Tongue (tissue), 2 donors: ENCODE data around the gene KRT31. TPM values are rescaled to one million over a fixed set of nuclear protein-coding genes. Genes with fewer than 3 reads are reported as not detected.
A peak's percentile ranks its signal among the peaks of the same experiment; 100 is the strongest.
"Not testable (repeated sequence)": the region's sequence is repeated elsewhere in the genome, so short reads cannot be mapped to it uniquely, and the experiment has no call there.

Experiments
- DNase-seq: peaks from one replicate; pipeline ENCODE4 v3.0.0-alpha.2; 2015
- total RNA-seq: library from RNA; depleted of rRNA; stranded (reverse); fragments of >200 nt; gene quantifications from one replicate; pipeline ENCODE4 v1.2.3, GENCODE V29; 2014

The KRT31 gene
- total RNA-seq, 1 donor from 2014 or later = 6.1 TPM

DNA sequence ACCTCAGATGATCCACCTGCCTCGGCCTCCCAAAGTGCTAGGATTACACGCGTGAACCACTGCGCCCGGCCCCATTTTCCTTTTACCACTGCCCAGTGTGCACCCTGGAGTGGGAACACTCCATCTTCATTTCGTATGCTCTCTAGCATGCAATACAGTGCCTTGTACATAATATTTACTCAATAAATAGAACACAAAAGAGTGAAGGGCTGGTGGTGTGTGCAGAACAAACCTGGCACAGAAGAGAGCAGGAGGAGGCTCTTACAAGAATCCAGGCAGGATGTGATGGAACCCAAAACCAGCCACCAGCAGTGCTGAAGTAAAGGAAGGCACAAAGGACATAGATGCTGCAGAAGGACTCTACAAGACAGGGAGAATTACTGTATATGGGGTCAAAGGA lies 19.7 kb upstream of the KRT31 start:
- no peak for DNase-seq

DNA sequence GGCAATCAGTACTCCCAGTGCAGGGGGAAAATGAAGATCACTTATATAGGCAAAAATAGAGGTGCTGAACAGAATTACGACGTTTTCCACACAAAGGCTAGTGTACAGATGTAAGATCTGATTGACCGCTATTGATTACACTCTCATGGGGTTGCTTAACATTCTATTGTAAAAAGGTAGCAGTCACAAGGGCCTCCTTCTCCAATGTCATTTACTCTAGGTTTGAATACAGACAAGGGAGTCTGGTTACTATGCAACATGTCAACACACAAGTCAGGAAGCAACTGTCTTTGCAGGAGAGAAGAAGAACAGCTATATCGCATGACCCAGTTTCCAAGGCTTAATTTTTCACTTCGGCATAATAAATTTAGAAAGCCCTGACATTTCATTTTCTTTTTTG lies 19.1 kb upstream of the KRT31 start:
- peak; percentile 52 for DNase-seq

DNA sequence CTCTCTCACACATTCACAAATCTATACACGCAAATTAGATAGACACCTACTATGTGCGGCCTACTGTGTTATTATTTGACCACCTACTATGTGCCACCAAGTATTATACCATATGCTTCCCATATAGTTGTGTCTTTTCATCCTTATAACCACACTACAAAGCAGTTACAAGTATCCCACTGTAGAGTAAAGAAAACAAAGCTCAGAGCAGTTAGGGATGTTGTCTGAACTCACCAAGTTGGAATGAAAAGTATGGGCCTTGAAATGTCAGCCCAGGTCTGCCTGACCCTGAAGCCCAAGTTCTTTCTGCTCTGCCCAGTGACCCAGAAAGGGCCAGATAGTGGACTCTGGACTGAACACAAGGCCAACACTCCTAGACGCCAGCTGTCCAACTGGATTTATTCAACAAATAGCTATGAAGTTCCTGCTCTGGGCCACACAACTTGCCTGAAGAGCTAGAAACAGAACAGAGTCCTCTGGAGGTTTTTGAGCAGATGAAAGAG lies 18.5 kb upstream of the KRT31 start:
- DNase-seq = no peak

DNA sequence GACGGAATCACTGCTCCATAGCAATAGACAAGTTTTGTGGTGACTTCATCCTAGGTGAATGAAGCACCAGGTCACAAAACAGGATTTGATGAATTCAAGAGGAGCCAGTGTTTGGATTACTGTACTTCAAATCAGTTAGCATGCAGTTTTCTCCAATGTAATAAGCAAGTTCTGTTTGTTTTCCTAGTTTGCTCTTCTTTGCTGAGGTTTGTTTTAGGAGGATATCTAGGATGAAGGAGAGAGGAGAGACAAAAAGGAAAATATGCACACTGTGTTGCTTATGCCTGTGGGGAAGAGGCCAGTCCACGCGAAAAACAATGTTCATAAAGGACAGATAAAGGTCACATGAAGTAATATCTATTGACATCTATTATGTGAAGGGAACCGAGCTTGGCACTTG lies 18.0 kb upstream of the KRT31 start:
- DNase-seq = no peak

GRCh38 chr17:41413982-41414381 lies 16.6 kb upstream of the KRT31 start:
- no peak for DNase-seq

DNA sequence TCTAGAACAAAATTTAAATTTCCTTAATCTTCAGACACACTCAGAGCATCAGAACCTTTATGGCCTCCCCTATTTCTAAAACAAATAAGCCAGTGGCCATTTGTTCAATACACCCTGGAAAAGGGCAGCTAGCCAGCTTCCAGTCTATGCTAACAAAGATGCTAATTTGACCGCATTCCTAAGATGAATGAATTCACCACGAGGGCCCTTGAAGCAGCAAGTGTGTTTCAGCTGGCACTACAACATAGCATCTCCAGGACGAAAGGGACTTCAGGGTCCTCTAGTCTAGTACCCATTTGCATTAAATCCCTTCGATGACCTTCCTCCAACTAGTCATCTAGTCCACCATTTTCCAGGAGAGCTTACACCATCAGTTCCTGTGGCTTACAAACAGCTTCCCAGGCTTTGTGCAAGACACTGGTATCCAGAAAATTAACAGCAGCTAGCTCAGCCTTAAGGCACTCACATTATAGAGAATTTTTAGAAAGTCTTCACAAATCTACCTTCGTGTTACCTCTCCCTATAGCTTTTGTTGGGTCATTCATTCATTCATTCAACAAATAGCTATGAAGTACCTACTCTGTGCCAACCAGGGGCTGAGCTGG lies 16.0 kb upstream of the KRT31 start:
- no peak for DNase-seq

- no peak for DNase-seq
Observed at GRCh38 chr17:41411072-41411840, 13.8 kb upstream of the KRT31 start.

- DNase-seq = no peak
Observed at GRCh38 chr17:41407226-41407625, 9.8 kb upstream of the KRT31 start.

GRCh38 chr17:41406205-41406604 lies 8.8 kb upstream of the KRT31 start:
- no peak for DNase-seq

- DNase-seq = peak; percentile 44
Observed at GRCh38 chr17:41404024-41404671, 6.7 kb upstream of the KRT31 start.

- no peak for DNase-seq
Observed at GRCh38 chr17:41403404-41404023, 6.1 kb upstream of the KRT31 start.

DNA sequence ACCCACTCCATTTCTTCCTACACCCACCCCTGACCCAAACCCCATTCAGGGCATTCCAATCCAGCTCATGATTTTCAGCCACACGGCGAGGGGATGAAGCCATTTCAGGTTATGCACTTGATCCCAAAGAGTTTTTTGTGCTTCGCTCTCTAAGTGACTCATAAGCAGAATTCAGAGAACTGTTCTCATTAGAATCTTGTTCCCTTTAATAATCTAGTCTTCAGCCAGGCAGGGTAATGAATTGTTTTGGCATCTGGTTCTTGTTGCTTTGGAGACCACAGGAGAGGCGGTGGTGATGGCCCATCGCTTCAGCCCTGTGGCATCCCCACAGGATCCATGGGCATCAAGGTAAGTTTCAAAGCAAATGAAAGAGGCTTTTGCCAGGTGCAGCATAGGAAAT lies 4.8 kb upstream of the KRT31 start:
- DNase-seq = no peak

GRCh38 chr17:41396340-41396739 lies 1.1 kb downstream of the KRT31 start:
- DNase-seq = no peak

DNA sequence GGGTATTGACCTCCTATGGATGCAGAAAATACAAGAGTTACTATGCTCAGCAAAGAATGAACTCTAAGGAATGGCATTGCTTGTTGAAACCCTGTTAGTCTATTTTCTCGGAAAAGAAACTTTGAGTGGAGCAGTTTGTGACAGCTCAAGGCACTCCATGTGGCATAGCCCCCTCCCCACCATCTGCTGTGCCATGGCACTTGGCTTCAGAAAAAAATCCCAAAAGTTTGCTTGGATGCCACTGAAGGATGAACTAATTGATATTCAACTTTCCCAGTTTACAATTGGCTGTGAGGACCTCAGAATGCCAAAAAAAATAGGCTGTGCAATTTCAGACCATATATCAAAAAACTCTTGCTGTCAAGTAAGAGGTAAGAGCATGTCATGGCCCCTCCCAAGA lies 1.8 kb downstream of the KRT31 start:
- DNase-seq = no peak

GRCh38 chr17:41395044-41395443 lies 2.4 kb downstream of the KRT31 start:
- not testable (repeated sequence) for DNase-seq

- no peak for DNase-seq
Observed at GRCh38 chr17:41394254-41394996, 3.0 kb downstream of the KRT31 start.

DNA sequence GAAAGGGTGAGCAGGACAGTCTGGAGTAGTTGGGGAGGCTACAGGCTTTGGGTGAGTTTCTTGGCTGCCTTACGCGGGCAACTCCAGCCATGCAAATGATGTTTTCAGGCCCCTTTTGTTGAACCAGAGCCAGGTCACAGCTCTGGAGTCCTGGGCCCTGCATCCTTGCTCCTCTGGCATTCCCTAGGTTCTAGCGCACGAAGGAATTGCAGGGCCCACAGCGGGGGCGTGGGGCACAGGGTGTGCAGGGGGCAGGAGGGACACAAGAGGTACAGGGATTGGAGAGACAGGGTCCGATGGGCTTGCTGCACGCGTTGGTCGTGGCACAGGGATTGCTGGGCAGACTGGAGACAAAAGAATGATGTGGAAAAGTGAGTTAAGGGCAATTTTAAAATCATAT lies 3.6 kb downstream of the KRT31 start:
- DNase-seq = no peak

GRCh38 chr17:41393294-41393693 lies 4.1 kb downstream of the KRT31 start:
- DNase-seq = no peak

DNA sequence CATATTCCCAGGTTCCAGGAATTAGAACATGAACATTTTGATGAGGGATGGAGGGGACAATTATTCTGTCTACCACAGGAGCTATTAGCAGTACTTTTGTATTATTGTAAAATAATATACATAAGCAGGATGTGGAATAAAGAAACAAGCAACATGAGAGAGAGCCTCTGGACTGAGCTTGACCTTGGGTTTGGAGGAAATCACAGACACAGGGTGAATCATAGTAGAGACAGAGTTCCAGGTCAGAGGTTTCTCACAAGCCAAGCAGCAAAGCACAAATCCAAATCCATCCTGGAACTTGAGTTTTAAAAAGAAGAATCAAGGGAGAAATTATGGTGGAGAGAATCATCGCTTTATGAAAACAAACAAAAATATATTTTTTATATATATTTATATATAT lies 5.1 kb downstream of the KRT31 start:
- no peak for DNase-seq

DNA sequence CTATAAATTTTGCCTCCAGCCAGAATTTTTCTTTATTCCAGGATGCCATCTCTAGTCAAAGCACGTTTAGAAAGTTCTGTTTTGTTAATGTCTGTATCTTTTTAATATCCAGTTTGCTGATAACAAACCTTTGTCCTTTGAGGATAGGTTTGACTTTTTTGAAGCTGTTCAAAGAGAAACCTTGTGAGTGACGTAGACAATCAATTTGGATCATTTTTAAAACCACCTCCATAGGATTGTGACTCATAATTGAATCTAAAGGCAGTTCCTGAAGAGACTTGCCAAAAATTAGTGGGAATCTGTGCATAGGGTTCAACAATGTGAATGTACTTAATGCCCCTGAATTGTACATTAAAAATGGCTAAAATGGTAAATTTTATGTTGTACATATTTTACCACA lies 5.9 kb downstream of the KRT31 start:
- no peak for DNase-seq

GRCh38 chr17:41390411-41390938 lies 6.9 kb downstream of the KRT31 start:
- DNase-seq = no peak

GRCh38 chr17:41387670-41388069 lies 9.7 kb downstream of the KRT31 start:
- DNase-seq = no peak
